Cardiac fibroblast (primary cell): ENCODE measurements around the gene SLC25A47.

Experiments
- DNase-seq, 2 donors: peaks; one replicate each; pipeline versions ENCODE4 v3.0.0 to v3.0.0-alpha.2; 2010; ENCODE audit warnings: low read depth in 2 of 2
- H3K4me3 ChIP-seq, 2 donors: replicated peaks in 1 of 2; 1 replicate in 1 of 2; 2 replicates in 1 of 2; pipeline ENCODE4 v1.5.1; 2011; ENCODE audit warnings: low read depth in 2 of 2, low read length in 2 of 2, mild to moderate bottlenecking in 2 of 2, moderate library complexity in 1 of 2
- TF ChIP-seq, protein P1 (sequence below): IDR thresholded peaks from one replicate; pipeline ENCODE4 v1.5.1; 2011; ENCODE audit warnings: low read depth, mild to moderate bottlenecking, low read length, inconsistent platforms

Gene SLC25A47

DNA sequence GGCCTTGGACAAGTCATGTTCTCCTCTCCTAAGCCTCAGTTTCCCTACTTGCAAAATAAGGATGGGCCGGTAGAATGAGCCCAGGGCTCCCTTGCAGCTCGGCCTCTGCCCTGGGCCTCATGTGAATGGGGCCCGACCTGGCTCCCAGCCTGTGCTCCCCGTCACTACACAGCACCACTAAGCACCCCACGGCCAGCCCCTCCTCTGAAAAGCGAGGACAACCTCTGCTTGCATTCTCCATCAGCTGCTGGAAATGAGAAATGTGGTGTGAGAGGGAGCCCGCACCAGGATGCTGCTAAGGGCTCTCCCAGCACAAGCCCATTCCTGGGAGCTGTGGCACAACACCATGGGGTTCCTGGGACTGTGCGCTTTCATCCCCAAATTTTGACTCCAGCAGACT, 10.2 kb downstream of the SLC25A47 start:
- H3K4me3 ChIP-seq: no peak overlapping the region
- no peak for DNase-seq
- TF ChIP-seq, protein P1, sequence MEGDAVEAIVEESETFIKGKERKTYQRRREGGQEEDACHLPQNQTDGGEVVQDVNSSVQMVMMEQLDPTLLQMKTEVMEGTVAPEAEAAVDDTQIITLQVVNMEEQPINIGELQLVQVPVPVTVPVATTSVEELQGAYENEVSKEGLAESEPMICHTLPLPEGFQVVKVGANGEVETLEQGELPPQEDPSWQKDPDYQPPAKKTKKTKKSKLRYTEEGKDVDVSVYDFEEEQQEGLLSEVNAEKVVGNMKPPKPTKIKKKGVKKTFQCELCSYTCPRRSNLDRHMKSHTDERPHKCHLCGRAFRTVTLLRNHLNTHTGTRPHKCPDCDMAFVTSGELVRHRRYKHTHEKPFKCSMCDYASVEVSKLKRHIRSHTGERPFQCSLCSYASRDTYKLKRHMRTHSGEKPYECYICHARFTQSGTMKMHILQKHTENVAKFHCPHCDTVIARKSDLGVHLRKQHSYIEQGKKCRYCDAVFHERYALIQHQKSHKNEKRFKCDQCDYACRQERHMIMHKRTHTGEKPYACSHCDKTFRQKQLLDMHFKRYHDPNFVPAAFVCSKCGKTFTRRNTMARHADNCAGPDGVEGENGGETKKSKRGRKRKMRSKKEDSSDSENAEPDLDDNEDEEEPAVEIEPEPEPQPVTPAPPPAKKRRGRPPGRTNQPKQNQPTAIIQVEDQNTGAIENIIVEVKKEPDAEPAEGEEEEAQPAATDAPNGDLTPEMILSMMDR: no peak

DNA sequence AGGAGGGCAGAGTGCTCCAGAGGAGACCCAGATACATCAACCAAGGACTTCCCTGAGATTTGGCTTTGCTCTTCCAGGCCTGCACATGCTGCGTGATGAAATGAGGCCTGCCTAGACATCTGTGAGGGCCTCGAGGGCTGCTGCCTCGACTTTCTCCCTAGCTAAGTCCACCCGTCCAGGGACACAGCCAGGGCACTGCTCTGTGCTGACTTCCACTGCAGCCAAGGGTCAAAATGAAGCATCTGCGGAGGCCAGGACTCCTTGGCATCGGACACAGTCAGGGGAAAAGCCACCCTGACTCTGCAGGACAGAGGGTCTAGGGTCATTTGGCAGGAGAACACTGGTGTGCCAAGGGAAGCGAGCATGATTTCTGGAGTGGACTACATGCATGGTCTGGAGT, 10.7 kb downstream of the SLC25A47 start:
- TF ChIP-seq, protein P1: no peak
- no peak overlapping the region for H3K4me3 ChIP-seq
- no peak for DNase-seq

DNA sequence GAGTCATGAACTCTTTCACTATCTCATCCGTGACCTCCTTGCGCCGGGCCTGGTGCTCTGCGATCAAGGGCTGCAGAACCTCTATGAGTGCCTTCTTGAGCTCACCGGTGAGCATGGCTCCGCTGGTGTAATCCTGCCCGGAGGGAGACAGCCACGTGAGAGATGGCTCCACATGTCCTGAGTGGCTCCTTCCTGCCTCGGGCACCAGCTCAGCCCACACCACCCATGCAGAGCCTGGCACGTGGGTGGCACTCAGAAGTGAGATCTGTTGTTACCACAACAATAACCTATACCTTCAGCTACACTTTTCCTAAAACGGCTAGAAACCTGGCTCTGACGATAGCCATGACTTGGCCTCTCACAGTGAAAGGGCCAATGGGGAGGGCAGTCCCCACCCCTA, 11.8 kb downstream of the SLC25A47 start:
- no peak for DNase-seq
- TF ChIP-seq, protein P1: no peak
- no peak overlapping the region for H3K4me3 ChIP-seq

DNA sequence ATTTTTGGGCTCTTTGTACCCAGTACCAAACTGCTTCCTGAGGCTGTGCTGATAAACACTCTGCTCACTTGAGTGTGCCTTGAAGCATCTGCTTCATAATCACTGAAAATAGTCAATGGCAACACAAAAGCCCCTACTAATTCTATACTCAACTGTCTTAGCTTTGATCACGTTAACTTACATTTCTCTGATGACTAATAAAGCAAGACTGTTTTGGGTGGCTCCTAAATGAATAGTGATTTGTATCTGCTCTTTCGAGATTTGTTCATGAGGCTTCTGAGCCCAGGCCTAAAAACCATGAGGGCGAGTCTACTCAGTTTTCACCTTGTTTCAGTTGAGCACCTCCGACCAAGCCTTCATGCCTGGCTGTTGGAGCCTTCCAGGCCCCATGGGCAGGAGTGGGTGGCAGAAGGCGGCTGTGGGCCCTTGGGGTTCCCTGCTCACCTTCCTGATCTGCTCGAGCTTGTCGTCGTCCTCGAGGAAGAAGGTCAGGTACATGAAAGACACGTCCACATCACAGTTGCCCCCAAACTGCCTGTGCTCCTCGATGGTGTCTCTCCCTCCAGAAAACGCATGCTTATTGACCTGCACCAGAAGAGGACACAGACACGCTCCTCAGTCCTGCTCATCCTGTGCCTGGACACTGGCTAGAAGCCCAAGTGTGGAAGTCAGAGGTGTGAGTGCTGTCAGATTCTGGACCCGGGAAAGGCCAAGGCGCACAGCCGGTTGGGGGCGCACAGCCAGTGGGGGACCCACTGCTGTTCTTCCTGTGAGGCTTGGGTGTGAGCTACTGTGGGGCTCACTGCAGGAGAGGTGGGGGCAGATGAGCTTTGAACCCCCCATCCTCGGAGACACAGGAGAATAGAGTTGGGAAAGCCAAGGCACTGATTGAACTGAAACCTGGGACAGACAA, 13.7 kb downstream of the SLC25A47 start:
- TF ChIP-seq, protein P1: no peak
- no peak for DNase-seq
- no peak overlapping the region for H3K4me3 ChIP-seq

DNA sequence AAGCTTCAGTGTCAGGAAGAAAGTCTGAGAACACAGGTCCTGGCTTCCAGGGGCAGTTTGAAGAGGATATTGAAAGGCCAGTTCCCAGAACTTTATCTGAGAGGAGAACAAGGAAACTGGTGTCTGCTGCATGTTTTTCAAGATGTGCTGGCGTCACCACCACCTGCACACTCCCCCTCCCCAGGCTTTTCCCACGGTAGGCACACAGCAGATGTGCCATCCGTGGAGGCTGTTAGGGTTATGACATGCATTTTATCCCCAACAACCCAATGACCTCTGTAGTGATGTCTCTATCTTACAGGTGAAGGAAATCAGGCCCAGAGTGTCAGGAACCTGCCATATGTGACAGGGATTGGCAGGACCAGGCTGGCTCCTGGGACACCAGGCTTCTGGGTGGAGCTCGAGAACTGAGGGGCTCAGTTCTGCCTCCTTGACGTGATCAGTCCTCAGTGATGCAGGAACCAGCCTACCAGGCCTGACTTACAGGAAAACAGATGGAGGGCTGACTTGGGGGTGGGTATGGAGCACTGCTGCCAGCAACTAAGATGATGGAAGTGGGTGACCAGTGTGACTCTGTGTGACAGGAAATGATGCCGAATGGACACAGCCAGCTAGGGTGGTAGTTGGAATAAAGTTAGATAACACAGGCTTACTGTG, 16.8 kb downstream of the SLC25A47 start:
- TF ChIP-seq, protein P1: no peak
- DNase-seq: no peak
- H3K4me3 ChIP-seq: no peak overlapping the region

DNA sequence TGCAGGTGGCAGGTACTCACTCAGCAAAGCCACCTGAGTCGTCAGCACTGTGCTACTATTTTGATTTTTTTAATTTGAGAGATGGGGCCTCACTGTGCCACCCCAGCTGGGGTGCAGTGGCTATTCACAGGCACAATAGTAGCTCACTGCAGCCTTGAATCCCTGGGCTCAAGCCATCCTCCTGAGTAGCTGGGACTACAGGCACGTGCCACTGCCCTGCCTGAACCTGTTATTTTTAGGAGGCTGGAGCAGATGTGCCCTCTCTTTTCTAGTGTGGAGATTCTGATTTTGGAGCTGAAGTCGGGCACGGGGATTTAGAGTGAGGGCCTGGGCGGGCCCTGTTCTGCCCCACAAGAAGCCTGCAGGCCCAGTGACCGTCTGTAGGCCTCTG, 17.3 kb downstream of the SLC25A47 start:
- no peak for DNase-seq
- TF ChIP-seq, protein P1: no peak
- no peak overlapping the region for H3K4me3 ChIP-seq
